SU-DHL-6 (cell line): ENCODE data around the gene PSMD3.

Experiments used
- EZH2phosphoT487 ChIP-seq: fragments of 200-600 bp; sonication (generic), shearing (Covaris generic); conservative IDR thresholded peaks from 2 replicates; pipeline ENCODE4 v1.6.1; 2018; ENCODE audit warnings: mild to moderate bottlenecking, antibody characterized with exemption, low read length, moderate library complexity, mixed read lengths
- TF ChIP-seq, protein P1 (sequence below): fragments of 200-600 bp; sonication (generic); IDR thresholded peaks from one replicate; pipeline ENCODE4 v1.5.1; 2017; ENCODE audit warnings: antibody characterized with exemption, mild to moderate bottlenecking, low read length, moderate library complexity; ENCODE audit not compliant: insufficient read depth, poor library complexity, severe bottlenecking

DNA sequence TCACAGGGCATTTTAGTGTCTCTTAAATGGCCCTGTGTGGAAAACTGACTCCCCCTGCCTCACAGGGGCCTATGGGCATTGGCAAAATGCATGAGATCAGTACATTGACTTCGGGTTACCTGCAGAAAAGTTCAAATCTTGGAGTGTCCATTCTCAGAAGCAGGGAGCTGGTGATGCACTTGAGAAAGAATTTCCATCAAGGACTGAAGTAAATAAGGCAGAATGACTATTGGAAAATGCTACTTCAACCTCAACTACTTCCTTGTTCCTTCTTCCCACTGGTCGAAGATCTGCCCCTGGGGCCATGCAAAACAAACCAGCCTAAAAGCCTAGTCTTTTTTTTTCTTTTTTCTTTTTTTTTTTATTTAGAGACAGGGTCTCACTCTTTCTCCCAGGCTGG lies 31.6 kb upstream of the PSMD3 start:
- TF ChIP-seq, protein P1, sequence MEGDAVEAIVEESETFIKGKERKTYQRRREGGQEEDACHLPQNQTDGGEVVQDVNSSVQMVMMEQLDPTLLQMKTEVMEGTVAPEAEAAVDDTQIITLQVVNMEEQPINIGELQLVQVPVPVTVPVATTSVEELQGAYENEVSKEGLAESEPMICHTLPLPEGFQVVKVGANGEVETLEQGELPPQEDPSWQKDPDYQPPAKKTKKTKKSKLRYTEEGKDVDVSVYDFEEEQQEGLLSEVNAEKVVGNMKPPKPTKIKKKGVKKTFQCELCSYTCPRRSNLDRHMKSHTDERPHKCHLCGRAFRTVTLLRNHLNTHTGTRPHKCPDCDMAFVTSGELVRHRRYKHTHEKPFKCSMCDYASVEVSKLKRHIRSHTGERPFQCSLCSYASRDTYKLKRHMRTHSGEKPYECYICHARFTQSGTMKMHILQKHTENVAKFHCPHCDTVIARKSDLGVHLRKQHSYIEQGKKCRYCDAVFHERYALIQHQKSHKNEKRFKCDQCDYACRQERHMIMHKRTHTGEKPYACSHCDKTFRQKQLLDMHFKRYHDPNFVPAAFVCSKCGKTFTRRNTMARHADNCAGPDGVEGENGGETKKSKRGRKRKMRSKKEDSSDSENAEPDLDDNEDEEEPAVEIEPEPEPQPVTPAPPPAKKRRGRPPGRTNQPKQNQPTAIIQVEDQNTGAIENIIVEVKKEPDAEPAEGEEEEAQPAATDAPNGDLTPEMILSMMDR, result no peak
- no peak for TF ChIP-seq EZH2phosphoT487
